ENCODE data around the gene C12orf42.
"Not testable (repeated sequence)": the region's sequence is repeated elsewhere in the genome, so short reads cannot be mapped to it uniquely, and the experiment has no call there.

C12orf42 gene

GRCh38 chr12:103431950-103432349 lies 63.8 kb downstream of the C12orf42 start:
- TF ChIP-seq CTCF (conservative IDR thresholded peaks at IDR 0.05; ENCODE audit: low read depth), result no peak
- DNase-seq (ENCODE audit: low spot score), result no peak
- CTCF ChIA-PET, result no interaction called here
- no peak overlapping the region for H3K27ac ChIP-seq
- POLR2A ChIA-PET (ENCODE audit: low non-redundant PET), result no interaction called here

GRCh38 chr12:103431387-103431786 lies 64.4 kb downstream of the C12orf42 start:
- no peak for DNase-seq (ENCODE audit: low spot score)
- no peak for TF ChIP-seq CTCF (conservative IDR thresholded peaks at IDR 0.05; ENCODE audit: low read depth)
- POLR2A ChIA-PET (ENCODE audit: low non-redundant PET), result no interaction called here
- CTCF ChIA-PET, result no interaction called here
- H3K27ac ChIP-seq, result no peak overlapping the region

- POLR2A ChIA-PET (ENCODE audit: low non-redundant PET); DNase-seq (ENCODE audit: low spot score); H3K27ac ChIP-seq: not testable (repeated sequence)
- CTCF ChIA-PET, result interaction anchor here (0.7 kb wide), 1 partner anchor 416 kb away, joined by 4 read pairs; the partner anchor contains the start of gene NT5DC3
Observed at GRCh38 chr12:103425674-103426073, 70.1 kb downstream of the C12orf42 start.

- DNase-seq (ENCODE audit: low spot score); H3K27ac ChIP-seq; POLR2A ChIA-PET (ENCODE audit: low non-redundant PET): not testable (repeated sequence)
- CTCF ChIA-PET, result interaction anchor here (0.6 to 0.7 kb wide), 2 partner anchors 9 to 416 kb away, joined by 3 to 4 read pairs; partner anchors contain the start of gene NT5DC3
Observed at GRCh38 chr12:103424849-103425586, 70.8 kb downstream of the C12orf42 start.

- ChIA-PET POLR2A (ENCODE audit: low non-redundant PET) (no interaction called here), CTCF (no interaction called here)
Observed at GRCh38 chr12:103423516-103423910, 72.3 kb downstream of the C12orf42 start.

GRCh38 chr12:103422746-103423515 lies 72.8 kb downstream of the C12orf42 start:
- CTCF ChIA-PET, result no interaction called here
- POLR2A ChIA-PET (ENCODE audit: low non-redundant PET), result no interaction called here
- TF ChIP-seq CTCF (conservative IDR thresholded peaks at IDR 0.05; ENCODE audit: low read depth), result no peak
- DNase-seq (ENCODE audit: low spot score), result no peak
- no peak overlapping the region for H3K27ac ChIP-seq

More at GRCh38 chr12:103423516-103423910, 72.3 kb downstream of the C12orf42 start:
- TF ChIP-seq CTCF (conservative IDR thresholded peaks at IDR 0.05; ENCODE audit: low read depth), result no peak
- DNase-seq (ENCODE audit: low spot score), result no peak
- no peak overlapping the region for H3K27ac ChIP-seq

- ChIA-PET CTCF (no interaction called here), POLR2A (ENCODE audit: low non-redundant PET) (no interaction called here)
- no peak overlapping the region for H3K27ac ChIP-seq
- no peak for TF ChIP-seq CTCF (conservative IDR thresholded peaks at IDR 0.05; ENCODE audit: low read depth)
- no peak for DNase-seq (ENCODE audit: low spot score)
Observed at GRCh38 chr12:103422328-103422727, 73.4 kb downstream of the C12orf42 start.
